GM12873 (cell line): ENCODE data around the gene CCL4.
"Not testable (repeated sequence)": the region's sequence is repeated elsewhere in the genome, so short reads cannot be mapped to it uniquely, and the experiment has no call there.

Experiments used
- CTCF ChIP-seq: IDR thresholded peaks from 2 replicates; pipeline ENCODE4 v1.5.1; 2012; ENCODE audit warnings: low read depth, mild to moderate bottlenecking, moderate library complexity, low read length, control low read depth; ENCODE audit not compliant: insufficient read depth; ENCODE audit errors: missing control alignments

CCL4 gene

GRCh38 chr17:36103401-36103975 is at the start of gene CCL4:
Gene CCL4 (plus strand): TSS chr17:36103827. CDS start chr17:36103906, 79 bp downstream.
- TF ChIP-seq CTCF: not testable (repeated sequence)

GRCh38 chr17:36055171-36055570 is 48.5 kb upstream of the CCL4 start:
- no peak for TF ChIP-seq CTCF

GRCh38 chr17:36055921-36056520 is 47.6 kb upstream of the CCL4 start:
- no peak for TF ChIP-seq CTCF

- TF ChIP-seq CTCF: no peak
These were observed 45.7 kb upstream of the CCL4 start for GRCh38 chr17:36057911-36058310.

- TF ChIP-seq CTCF: no peak
These were observed 44.2 kb upstream of the CCL4 start for GRCh38 chr17:36059406-36059805.

GRCh38 chr17:36060816-36061215 is 42.8 kb upstream of the CCL4 start:
- no peak for TF ChIP-seq CTCF

- TF ChIP-seq CTCF: no peak
These were observed 39.7 kb upstream of the CCL4 start, which contains the start of gene CCL18 for GRCh38 chr17:36063786-36064541. Gene CCL18 (plus strand): TSS chr17:36064272. CDS start chr17:36064343, 71 bp downstream.
